ENCODE measurements around the gene MYBBP1A. TPM values are rescaled to one million over a fixed set of nuclear protein-coding genes. Genes with fewer than 3 reads are reported as not detected.

MYBBP1A gene
- total and polyA plus RNA-seq, 8 donors: 21.8 to 93.1 (median 35.5) TPM

GRCh38 chr17:4530799-4531730, 24.1 kb downstream of the MYBBP1A start:
- intact Hi-C loops (cut with DNase I): no loop called here
- DNase-seq (no peak), FAIRE-seq (no peak), ATAC-seq (no peak)
- H3K27me3 ChIP-seq: no peaks in the 10 kb centered on the region
- no peaks in the 10 kb centered on the region for H3K36me3 ChIP-seq
- no peaks in the 10 kb centered on the region for H3K9me3 ChIP-seq
- no peak overlapping the region for H3K27ac ChIP-seq
- 82 to 85% methylated on average over 30 of the region's 30 CpGs for WGBS, 2 donors
- no peak for TF ChIP-seq CTCF (IDR thresholded peaks at IDR 0.05)
- H3K4me3 ChIP-seq: no peak overlapping the region
- H3K4me1 ChIP-seq: no peaks in the 10 kb centered on the region

DNA sequence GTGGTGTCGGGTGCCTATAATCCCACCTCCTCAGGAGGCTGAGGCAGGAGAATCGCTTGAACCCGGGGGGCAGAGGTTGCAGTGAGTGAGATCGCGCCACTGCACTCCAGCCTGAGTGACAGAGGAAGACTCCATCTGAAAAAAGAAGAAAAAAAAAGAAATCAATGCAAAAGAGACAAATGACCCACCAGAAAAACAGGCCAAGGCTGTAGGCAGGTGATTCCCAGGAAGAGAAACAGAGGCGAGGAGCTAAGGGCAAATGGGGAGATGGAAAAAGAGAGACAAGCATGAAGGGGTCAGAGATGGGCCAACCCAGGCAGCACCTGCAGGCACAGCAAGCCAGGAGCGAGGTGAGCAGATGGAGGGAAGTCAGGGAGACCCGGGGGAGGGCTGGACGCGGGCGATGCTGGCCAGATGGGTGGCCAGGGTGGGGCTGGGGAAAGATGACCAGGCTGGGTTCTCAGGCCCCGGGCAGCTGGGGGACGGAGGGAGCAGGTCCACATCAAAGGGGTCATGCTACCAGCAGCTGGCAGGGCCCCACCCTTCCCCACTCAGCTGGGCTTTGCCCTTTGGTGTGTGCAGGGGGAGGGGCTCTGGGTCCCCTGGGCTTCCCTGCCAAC, 25.5 kb downstream of the MYBBP1A start:
- TF ChIP-seq CTCF (IDR thresholded peaks at IDR 0.05): no peak
- no peak for FAIRE-seq
- DNase-seq: no peak
- Histone ChIP-seq H3K27me3 (no peaks in the 10 kb centered on the region), H3K4me1 (no peaks in the 10 kb centered on the region), H3K4me3 (no peak overlapping the region), H3K36me3 (no peaks in the 10 kb centered on the region), H3K27ac (no peak overlapping the region), H3K9me3 (no peaks in the 10 kb centered on the region)
- 83 to 86% methylated on average over 12 to 13 of the region's 13 CpGs for WGBS, 2 donors
- no peak for ATAC-seq
- intact Hi-C loops (cut with DNase I): no loop called here

GRCh38 chr17:4527566-4528125, 27.5 kb downstream of the MYBBP1A start:
- TF ChIP-seq CTCF (IDR thresholded peaks at IDR 0.05): no peak
- no peak for ATAC-seq
- no peak for FAIRE-seq
- H3K4me3 ChIP-seq: no peak overlapping the region
- H3K36me3 ChIP-seq: no peaks in the 10 kb centered on the region
- no peak for DNase-seq
- intact Hi-C loops (cut with DNase I): no loop called here
- no peaks in the 10 kb centered on the region for H3K9me3 ChIP-seq
- H3K27me3 ChIP-seq: no peaks in the 10 kb centered on the region
- H3K27ac ChIP-seq: no peak overlapping the region
- H3K4me1 ChIP-seq: no peaks in the 10 kb centered on the region
- WGBS, 2 donors: 86 to 89% methylated on average over 12 of the region's 12 CpGs

DNA sequence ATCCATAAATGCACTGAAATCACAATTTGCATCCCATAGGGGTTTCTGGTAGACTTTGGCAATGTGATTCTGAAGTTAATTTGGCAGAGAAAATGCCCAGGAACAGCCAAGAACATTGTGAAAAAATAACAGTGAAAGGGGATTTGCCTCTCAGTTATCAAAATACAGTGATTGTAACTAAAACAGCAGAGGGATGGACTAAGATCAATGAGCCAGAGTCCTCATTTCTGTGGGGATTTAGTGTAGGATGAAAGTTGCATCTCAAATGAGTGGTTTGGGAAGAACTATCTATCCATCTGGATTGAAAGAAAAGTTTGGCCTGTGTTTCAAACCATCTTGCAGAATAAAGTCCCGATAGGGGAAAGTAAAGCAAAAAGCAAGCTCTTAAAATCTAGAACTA, 28.1 kb downstream of the MYBBP1A start:
- WGBS, 2 donors: 70 to 73% methylated on average over 1 of the region's 1 CpG
- TF ChIP-seq CTCF (IDR thresholded peaks at IDR 0.05): no peak
- Histone ChIP-seq H3K36me3 (no peaks in the 10 kb centered on the region), H3K4me3 (no peak overlapping the region), H3K9me3 (no peaks in the 10 kb centered on the region), H3K4me1 (peaks cover 0 to under 1% (median 0%) of the 10 kb centered on the region in 3 donors), H3K27ac (no peak overlapping the region), H3K27me3 (no peaks in the 10 kb centered on the region)
- ATAC-seq (no peak), FAIRE-seq (no peak), DNase-seq (no peak)
- intact Hi-C loops (cut with DNase I): no loop called here

Data from pancreas (tissue), 10 donors.